MM.1S (cell line): Measurements from ENCODE around the gene DLD.

Experiments used
- DNase-seq: peaks from one replicate; pipeline ENCODE4 v3.0.0-alpha.2; 2015
- H2AFZ ChIP-seq: fragments of 300-600 bp; sonication (generic); 2 replicates; pipeline ENCODE4 v1.6.0; 2016; ENCODE audit warnings: antibody characterized with exemption, low read length
- H3F3A ChIP-seq: fragments of 300-600 bp; sonication (generic); 2 replicates; pipeline ENCODE4 v1.6.1; 2016; ENCODE audit warnings: mild to moderate bottlenecking, antibody characterized with exemption, low read length, moderate library complexity, mixed read lengths; ENCODE audit not compliant: insufficient read depth
- H3K27ac ChIP-seq: fragments of 300-600 bp; sonication (generic); 2 replicates; pipeline ENCODE4 v1.5.1; 2016; ENCODE audit warnings: mild to moderate bottlenecking, low read length
- H3K27me3 ChIP-seq: fragments of 300-600 bp; sonication (generic); replicated peaks from 2 replicates; pipeline ENCODE4 v1.6.0; 2016; ENCODE audit warnings: low read length; ENCODE audit not compliant: insufficient read depth
- H3K36me3 ChIP-seq: fragments of 300-600 bp; sonication (generic); replicated peaks from 2 replicates; pipeline ENCODE4 v1.6.1; 2016; ENCODE audit warnings: mild to moderate bottlenecking, low read length, mixed read lengths; ENCODE audit not compliant: insufficient read depth
- H3K4me1 ChIP-seq: fragments of 300-600 bp; sonication (generic); 2 replicates; pipeline ENCODE4 v1.6.1; 2016; ENCODE audit warnings: low read length, mixed read lengths
- H3K4me2 ChIP-seq: fragments of 300-600 bp; sonication (generic); 2 replicates; pipeline ENCODE4 v1.6.0; 2016; ENCODE audit warnings: low read depth, low read length
- H3K4me3 ChIP-seq: fragments of 300-600 bp; sonication (generic); 2 replicates; pipeline ENCODE4 v1.5.1; 2016; ENCODE audit warnings: low read length, mixed read lengths
- H3K79me2 ChIP-seq: fragments of 300-600 bp; sonication (generic); 2 replicates; pipeline ENCODE4 v1.6.1; 2016; ENCODE audit warnings: mixed run types, low read length, mixed read lengths
- H3K9ac ChIP-seq: fragments of 300-600 bp; sonication (generic); 2 replicates; pipeline ENCODE4 v1.6.1; 2016; ENCODE audit warnings: low read length, mixed read lengths
- H3K9me2 ChIP-seq: fragments of 300-600 bp; sonication (generic); replicated peaks from 2 replicates; pipeline ENCODE4 v1.6.1; 2016; ENCODE audit warnings: mild to moderate bottlenecking, low read length, mixed read lengths; ENCODE audit not compliant: insufficient read depth
- H3K9me3 ChIP-seq: fragments of 300-600 bp; sonication (generic); replicated peaks from 2 replicates; pipeline ENCODE4 v1.6.1; 2016; ENCODE audit warnings: mild to moderate bottlenecking, low read length, mixed read lengths; ENCODE audit not compliant: insufficient read depth
- H4K20me1 ChIP-seq: fragments of 300-600 bp; sonication (generic); 2 replicates; pipeline ENCODE4 v1.6.1; 2016; ENCODE audit warnings: mild to moderate bottlenecking, low read length, moderate library complexity, mixed read lengths; ENCODE audit not compliant: insufficient read depth
- CTCF ChIP-seq: fragments of 300-600 bp; sonication (generic); IDR thresholded peaks from 2 replicates; pipeline ENCODE4 v1.5.1; 2016; ENCODE audit warnings: antibody characterized with exemption, low read length, mixed read lengths
- EZH2 ChIP-seq: fragments of 300-600 bp; sonication (generic); optimal IDR thresholded peaks from 2 replicates; pipeline ENCODE3; 2017; ENCODE audit warnings: low read depth, mild to moderate bottlenecking, antibody characterized with exemption, low read length, mixed read lengths
- EZH2phosphoT487 ChIP-seq: fragments of 300-600 bp; sonication (generic); IDR thresholded peaks from 2 replicates; pipeline ENCODE4 v1.6.1; 2018; ENCODE audit warnings: antibody characterized with exemption, low read length

Gene DLD

GRCh38 chr7:107874111-107874510 lies 16.9 kb upstream of the DLD start:
- Histone ChIP-seq H3K4me2 (no peak overlapping the region), H3K27me3 (no peaks in the 10 kb centered on the region), H3K36me3 (no peaks in the 10 kb centered on the region), H2AFZ (no peak overlapping the region), H3K9ac (no peak overlapping the region), H3K4me3 (no peak overlapping the region), H3K9me2 (no peaks in the 10 kb centered on the region), H3F3A (no peaks in the 10 kb centered on the region), H3K27ac (no peak overlapping the region), H3K4me1 (peaks cover 9% of the 10 kb centered on the region), H3K9me3 (no peaks in the 10 kb centered on the region), H4K20me1 (no peaks in the 10 kb centered on the region), H3K79me2 (no peaks in the 10 kb centered on the region)
- TF ChIP-seq CTCF, result no peak
- no peak for TF ChIP-seq EZH2phosphoT487
- DNase-seq, result no peak

GRCh38 chr7:107874605-107875446 lies 16.2 kb upstream of the DLD start:
- H3K9me3 ChIP-seq, result no peaks in the 10 kb centered on the region
- peak; percentile 71 for DNase-seq
- H2AFZ ChIP-seq, result no peak overlapping the region
- no peaks in the 10 kb centered on the region for H3K27me3 ChIP-seq
- no peak overlapping the region for H3K27ac ChIP-seq
- no peaks in the 10 kb centered on the region for H4K20me1 ChIP-seq
- no peak overlapping the region for H3K9ac ChIP-seq
- no peaks in the 10 kb centered on the region for H3K36me3 ChIP-seq
- H3K79me2 ChIP-seq, result no peaks in the 10 kb centered on the region
- no peaks in the 10 kb centered on the region for H3F3A ChIP-seq
- H3K4me1 ChIP-seq, result peaks cover 9% of the 10 kb centered on the region
- H3K4me2 ChIP-seq, result no peak overlapping the region
- no peaks in the 10 kb centered on the region for H3K9me2 ChIP-seq
- TF ChIP-seq EZH2phosphoT487 (no peak), CTCF (peak; percentile 85)
- no peak overlapping the region for H3K4me3 ChIP-seq

- DNase-seq, result no peak
- no peaks in the 10 kb centered on the region for H3K9me2 ChIP-seq
- H3K9me3 ChIP-seq, result no peaks in the 10 kb centered on the region
- H2AFZ ChIP-seq, result no peak overlapping the region
- H3K4me1 ChIP-seq, result no peaks in the 10 kb centered on the region
- H3K27me3 ChIP-seq, result no peaks in the 10 kb centered on the region
- H3K36me3 ChIP-seq, result no peaks in the 10 kb centered on the region
- H3K79me2 ChIP-seq, result no peaks in the 10 kb centered on the region
- H3K4me3 ChIP-seq, result no peak overlapping the region
- no peaks in the 10 kb centered on the region for H4K20me1 ChIP-seq
- H3F3A ChIP-seq, result no peaks in the 10 kb centered on the region
- no peak overlapping the region for H3K27ac ChIP-seq
- no peak overlapping the region for H3K4me2 ChIP-seq
- no peak for TF ChIP-seq CTCF
- TF ChIP-seq EZH2phosphoT487, result no peak
- TF ChIP-seq EZH2, result no peak
- no peak overlapping the region for H3K9ac ChIP-seq
Measured at GRCh38 chr7:107876916-107877315, 14.1 kb upstream of the DLD start.
